HG02678 (cell line): ENCODE data around the gene TTC6.

Source experiments
- ATAC-seq: cut with Tn5 transposase; IDR thresholded peaks from one replicate; pipeline ENCODE4 v1.9.1; 2021; ENCODE audit warnings: mild to moderate bottlenecking, moderate library complexity; ENCODE audit not compliant: unreplicated experiment

TTC6 gene

GRCh38 chr14:37618498-37619028 lies 23.1 kb downstream of the TTC6 start:
- ATAC-seq, result no peak

GRCh38 chr14:37620856-37621255 lies 25.4 kb downstream of the TTC6 start:
- ATAC-seq, result no peak

GRCh38 chr14:37622231-37622923 lies 26.9 kb downstream of the TTC6 start:
- no peak for ATAC-seq

GRCh38 chr14:37623426-37623951 lies 28.1 kb downstream of the TTC6 start:
- no peak for ATAC-seq

- no peak for ATAC-seq
These were observed 28.5 kb downstream of the TTC6 start for GRCh38 chr14:37623971-37624370.

GRCh38 chr14:37625597-37626595 lies 30.5 kb downstream of the TTC6 start:
- no peak for ATAC-seq

- ATAC-seq, result no peak
These were observed 41.9 kb downstream of the TTC6 start for GRCh38 chr14:37637341-37637740.

GRCh38 chr14:37638599-37638998 lies 43.2 kb downstream of the TTC6 start:
- no peak for ATAC-seq

- ATAC-seq, result no peak
These were observed 45.7 kb downstream of the TTC6 start for GRCh38 chr14:37641117-37641516.

GRCh38 chr14:37642125-37642524 lies 46.7 kb downstream of the TTC6 start:
- no peak for ATAC-seq

GRCh38 chr14:37643701-37644100 lies 48.3 kb downstream of the TTC6 start:
- ATAC-seq, result no peak
